ENCODE measurements around the gene LRRC23. TPM values are rescaled to one million over a fixed set of nuclear protein-coding genes. Genes with fewer than 3 reads are reported as not detected.

LRRC23 gene
- total RNA-seq, 1 donor, result 16.2 TPM

GRCh38 chr12:6941782-6942181, 37.2 kb downstream of the LRRC23 start:
- no peak for DNase-seq (ENCODE audit: low read depth in 2 of 3, low spot score in 2 of 3)

GRCh38 chr12:6942331-6942665, 37.7 kb downstream of the LRRC23 start:
- DNase-seq (ENCODE audit: low read depth in 2 of 3, low spot score in 2 of 3), result no peak

GRCh38 chr12:6943389-6943721, 38.7 kb downstream of the LRRC23 start:
- DNase-seq (ENCODE audit: low read depth in 2 of 3, low spot score in 2 of 3), result peak; percentile 77 to 96 (median 90)

GRCh38 chr12:6943722-6944380, 39.2 kb downstream of the LRRC23 start, which contains the start of the genes C12orf57 and RNU7-1:
TSS of gene C12orf57 (plus strand) at chr12:6944022. CDS start at chr12:6944122, 100 bp downstream.
TSS of gene RNU7-1 (plus strand) at chr12:6943816.
- DNase-seq (ENCODE audit: low read depth in 2 of 3, low spot score in 2 of 3), result peak in 2 of 3 donors; percentile 81 to 89

GRCh38 chr12:6944381-6945186, 40.0 kb downstream of the LRRC23 start:
- DNase-seq (ENCODE audit: low read depth in 2 of 3, low spot score in 2 of 3), result peak; percentile 68 to 92 (median 88)

- DNase-seq (ENCODE audit: low read depth in 2 of 3, low spot score in 2 of 3), result no peak
Measured at GRCh38 chr12:6945613-6946012, 41.0 kb downstream of the LRRC23 start.

GRCh38 chr12:6946033-6946919, 41.7 kb downstream of the LRRC23 start:
- peak in 1 of 3 donors; percentile 46 for DNase-seq (ENCODE audit: low read depth in 2 of 3, low spot score in 2 of 3)

- no peak for DNase-seq (ENCODE audit: low read depth in 2 of 3, low spot score in 2 of 3)
Measured at GRCh38 chr12:6946920-6947374, 42.3 kb downstream of the LRRC23 start.

- no peak for DNase-seq (ENCODE audit: low read depth in 2 of 3, low spot score in 2 of 3)
Measured at GRCh38 chr12:6947615-6948014, 43.0 kb downstream of the LRRC23 start.

- DNase-seq (ENCODE audit: low read depth in 2 of 3, low spot score in 2 of 3), result peak in 1 of 3 donors; percentile 46
Measured at GRCh38 chr12:6948873-6949594, 44.4 kb downstream of the LRRC23 start.

GRCh38 chr12:6950401-6950801, 45.8 kb downstream of the LRRC23 start:
- peak in 1 of 3 donors; percentile 66 for DNase-seq (ENCODE audit: low read depth in 2 of 3, low spot score in 2 of 3)

- peak in 2 of 3 donors; percentile 71 to 85 for DNase-seq (ENCODE audit: low read depth in 2 of 3, low spot score in 2 of 3)
Measured at GRCh38 chr12:6950811-6951540, 46.4 kb downstream of the LRRC23 start, which contains the start of gene PTPN6. TSS of gene PTPN6 (plus strand) at chr12:6951356. CDS start at chr12:6951513, 157 bp downstream.

GRCh38 chr12:6951551-6952120, 47.0 kb downstream of the LRRC23 start:
- no peak for DNase-seq (ENCODE audit: low read depth in 2 of 3, low spot score in 2 of 3)

- DNase-seq (ENCODE audit: low read depth in 2 of 3, low spot score in 2 of 3), result no peak
Measured at GRCh38 chr12:6952121-6952862, 47.7 kb downstream of the LRRC23 start.

GRCh38 chr12:6952863-6953441, 48.3 kb downstream of the LRRC23 start:
- DNase-seq (ENCODE audit: low read depth in 2 of 3, low spot score in 2 of 3), result no peak

- peak in 2 of 3 donors; percentile 90 to 98 for DNase-seq (ENCODE audit: low read depth in 2 of 3, low spot score in 2 of 3)
Measured at GRCh38 chr12:6953442-6954315, 49.1 kb downstream of the LRRC23 start.

All from hematopoietic multipotent progenitor cell (in vitro differentiated cells).